HG02885 (cell line): Measurements from ENCODE around the gene ZC3H10.
"Not testable (repeated sequence)": the region's sequence is repeated elsewhere in the genome, so short reads cannot be mapped to it uniquely, and the experiment has no call there.

Experiments used
- ATAC-seq: cut with Tn5 transposase; IDR thresholded peaks from one replicate; pipeline ENCODE4 v1.9.1; 2021; ENCODE audit warnings: mild to moderate bottlenecking; ENCODE audit not compliant: unreplicated experiment, poor library complexity

The ZC3H10 gene

DNA sequence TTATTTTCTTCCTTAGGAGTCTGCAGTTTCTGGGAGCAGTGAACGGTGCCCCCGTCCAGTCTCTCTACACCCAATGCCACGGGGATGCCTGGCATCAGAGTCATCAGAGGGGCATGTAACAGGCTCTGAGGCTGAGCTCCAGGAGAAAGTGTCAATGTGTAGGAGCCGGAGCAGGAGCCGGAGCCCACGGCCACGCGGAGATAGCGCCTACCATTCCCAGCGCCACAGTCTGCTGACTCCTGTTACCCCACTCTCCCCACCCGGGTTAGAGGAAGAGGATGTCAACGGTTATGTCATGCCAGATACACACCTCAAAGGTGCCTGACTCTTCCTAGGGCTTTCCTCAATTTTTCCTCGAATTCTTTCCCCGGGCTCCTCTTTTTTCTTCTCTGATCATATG, 17.0 kb upstream of the ZC3H10 start:
- no peak for ATAC-seq

DNA sequence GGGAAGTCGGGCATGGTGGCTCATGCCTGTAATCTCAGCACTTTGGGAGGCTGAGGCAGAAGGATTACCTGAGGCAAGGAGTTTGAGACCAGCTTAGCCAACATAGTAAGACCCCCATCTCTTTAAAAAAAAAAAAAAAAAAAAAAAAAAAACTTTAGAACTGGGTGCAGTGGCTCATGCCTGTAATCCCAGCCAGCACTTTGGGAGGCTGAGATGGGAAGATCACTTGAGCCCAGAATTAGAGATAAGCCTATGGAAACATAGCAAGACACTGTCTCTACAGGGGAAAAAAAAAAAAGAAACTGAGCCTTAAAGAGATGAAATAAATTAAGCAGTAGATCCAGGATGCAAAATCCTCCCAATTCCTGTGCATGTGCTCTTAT, 15.4 kb upstream of the ZC3H10 start:
- no peak for ATAC-seq

DNA sequence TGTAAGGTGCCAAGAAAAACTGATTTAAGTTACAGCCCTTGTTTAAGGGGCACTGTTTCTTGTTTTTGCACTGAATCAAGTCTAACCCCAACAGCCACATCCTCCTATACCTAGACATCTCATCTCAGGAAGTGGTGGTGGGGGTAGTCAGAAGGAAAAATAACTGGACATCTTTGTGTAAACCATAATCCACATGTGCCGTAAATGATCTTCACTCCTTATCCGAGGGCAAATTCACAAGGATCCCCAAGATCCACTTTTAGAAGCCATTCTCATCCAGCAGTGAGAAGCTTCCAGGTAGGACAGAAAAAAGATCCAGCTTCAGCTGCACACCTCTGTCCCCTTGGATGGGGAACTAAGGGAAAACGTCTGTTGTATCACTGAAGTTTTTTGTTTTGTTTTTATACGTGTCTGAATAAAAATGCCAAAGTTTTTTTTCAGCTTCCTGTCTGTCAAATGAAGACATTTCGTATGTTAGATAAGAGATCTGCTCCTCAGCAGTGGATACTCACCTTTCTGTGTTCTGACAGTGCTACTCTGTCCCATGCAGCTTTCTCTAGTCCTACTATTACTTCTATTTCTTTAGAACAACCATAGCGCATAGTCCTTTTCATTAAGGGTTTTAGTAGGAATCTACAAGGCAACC, 14.9 kb upstream of the ZC3H10 start:
- ATAC-seq, result no peak

DNA sequence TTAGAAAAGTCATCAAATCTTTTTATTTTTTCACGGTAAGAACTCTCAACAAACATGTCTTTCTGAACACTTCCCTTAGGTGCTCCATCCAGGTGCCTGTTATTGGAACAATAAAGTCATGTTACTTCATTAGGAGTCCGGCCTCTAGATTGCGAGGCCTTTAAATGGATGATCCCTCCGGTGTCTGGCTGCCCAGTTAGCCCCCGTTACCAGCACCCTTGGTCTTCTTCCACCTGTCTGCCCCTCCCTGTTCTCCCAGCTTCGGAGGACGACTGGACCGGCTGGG, 14.3 kb upstream of the ZC3H10 start:
- ATAC-seq, result no peak

DNA sequence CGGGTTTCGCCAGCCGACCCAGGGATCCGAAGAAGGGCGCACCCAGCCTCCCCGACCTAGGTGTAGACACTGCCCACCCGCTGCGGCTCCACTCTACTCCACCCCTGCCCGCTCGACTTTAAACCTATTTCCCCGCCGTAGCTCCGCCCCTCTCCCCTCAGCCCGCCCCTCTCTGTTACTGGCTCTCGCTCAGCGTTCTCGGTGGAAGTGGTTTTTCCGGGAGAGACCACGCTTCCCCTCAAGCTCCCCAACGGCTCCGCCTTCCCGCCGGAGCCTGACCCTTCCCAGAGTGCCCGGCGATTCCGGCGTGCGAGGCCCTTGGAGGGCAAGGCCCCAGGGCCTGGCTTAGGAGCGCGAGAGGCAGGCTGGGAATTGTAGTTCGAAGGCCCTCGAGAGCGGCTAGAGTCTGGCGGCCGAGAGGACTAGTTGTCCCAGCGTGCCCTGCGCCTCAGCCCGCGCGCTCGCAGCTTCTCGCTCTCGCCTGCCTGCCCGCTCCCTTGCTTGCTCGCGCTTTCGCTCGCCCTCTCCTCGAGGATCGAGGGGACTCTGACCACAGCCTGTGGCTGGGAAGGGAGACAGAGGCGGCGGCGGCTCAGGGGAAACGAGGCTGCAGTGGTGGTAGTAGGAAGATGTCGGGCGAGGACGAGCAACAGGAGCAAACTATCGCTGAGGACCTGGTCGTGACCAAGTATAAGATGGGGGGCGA, 13.8 kb upstream of the ZC3H10 start, which contains the start of gene PA2G4:
PA2G4 (plus strand) TSS at position 451 of the 706 bp plus-strand sequence; CDS start at position 630, 179 bp downstream.
- peak; percentile 93 for ATAC-seq

DNA sequence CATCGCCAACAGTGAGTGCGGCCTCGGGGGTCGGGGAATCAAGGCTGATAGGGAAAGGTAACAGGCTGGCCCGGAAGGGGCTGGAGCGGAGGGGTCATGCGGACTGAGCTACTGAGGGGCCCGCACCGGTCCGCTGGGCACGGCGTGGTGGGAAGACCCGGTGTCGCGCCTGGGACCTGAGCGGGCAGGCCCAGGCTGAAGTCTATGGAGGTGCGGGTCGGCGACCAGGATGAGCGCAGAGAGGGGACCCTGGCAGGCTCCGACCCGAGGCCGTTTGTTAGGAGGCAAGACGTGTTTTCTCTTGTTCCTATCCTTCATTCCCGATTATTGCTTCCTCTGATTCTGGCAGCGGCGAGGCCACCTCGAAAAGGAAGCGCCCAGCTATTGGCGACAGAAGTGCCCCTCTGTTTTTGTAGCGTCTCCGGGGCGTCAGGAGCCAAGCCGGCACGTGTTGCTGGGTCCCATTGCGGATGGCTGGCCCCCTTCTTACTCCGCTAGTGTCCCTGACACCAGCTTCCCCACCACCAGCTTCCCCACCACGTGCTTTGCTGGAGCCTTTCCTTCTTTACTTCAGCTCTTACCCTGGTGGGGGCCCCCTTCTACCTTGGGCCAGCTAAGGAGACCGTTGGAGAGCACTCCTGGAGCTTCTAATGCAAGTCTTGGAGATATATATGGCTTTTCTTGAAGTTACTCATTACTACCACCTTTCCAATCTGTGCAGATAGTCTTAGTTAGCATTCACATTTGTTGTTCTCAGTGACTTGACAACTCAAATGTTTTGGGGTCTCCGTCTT, 13.1 kb upstream of the ZC3H10 start:
- ATAC-seq, result peak; percentile 22

DNA sequence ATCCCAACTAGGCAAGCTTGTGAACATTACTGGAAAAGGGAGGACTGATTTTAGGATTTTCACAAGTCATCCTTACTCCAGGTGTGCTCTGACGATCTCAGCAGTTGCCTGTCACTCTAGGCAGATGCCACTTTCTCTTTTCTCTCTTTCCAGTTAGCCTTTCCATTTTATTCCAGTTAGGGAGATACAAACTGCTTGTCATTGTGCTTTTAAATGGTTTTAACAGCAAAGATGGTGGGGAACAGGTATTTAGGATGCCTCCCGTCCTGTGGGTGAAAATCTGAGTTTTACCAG, 12.5 kb upstream of the ZC3H10 start:
- no peak for ATAC-seq

DNA sequence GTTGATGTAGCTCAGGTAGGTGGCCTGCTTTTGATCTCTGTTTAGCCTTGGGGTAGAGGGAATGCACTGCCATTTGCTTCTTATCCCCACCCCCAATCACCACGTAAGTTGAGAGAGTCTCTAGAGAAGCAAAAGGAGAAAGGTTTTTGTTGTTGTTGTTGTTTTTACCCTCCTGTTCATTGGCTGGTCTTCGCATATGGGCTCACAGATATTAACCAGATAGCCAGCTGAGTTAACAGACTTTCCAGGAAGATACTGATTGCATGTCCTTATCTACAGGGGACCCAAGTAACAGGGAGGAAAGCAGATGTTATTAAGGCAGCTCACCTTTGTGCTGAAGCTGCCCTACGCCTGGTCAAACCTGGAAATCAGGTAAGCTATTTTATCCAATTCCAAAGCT, 10.8 kb upstream of the ZC3H10 start:
- ATAC-seq, result no peak

DNA sequence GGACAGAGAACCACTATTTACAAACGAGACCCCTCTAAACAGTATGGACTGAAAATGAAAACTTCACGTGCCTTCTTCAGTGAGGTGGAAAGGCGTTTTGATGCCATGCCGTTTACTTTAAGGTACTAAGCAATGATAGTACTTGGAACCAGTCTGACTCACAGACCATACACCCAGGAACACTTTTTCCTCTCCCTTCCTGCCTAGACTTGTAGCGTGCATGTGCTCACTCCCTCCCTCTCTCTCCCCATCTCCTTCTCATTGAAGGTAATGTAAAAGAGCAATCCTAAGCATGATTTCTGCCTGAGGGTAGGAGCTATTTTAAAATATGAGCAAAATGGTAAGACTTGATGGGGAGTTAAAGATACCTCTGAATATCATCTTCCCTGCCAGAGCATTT, 7.5 kb upstream of the ZC3H10 start:
- no peak for ATAC-seq

DNA sequence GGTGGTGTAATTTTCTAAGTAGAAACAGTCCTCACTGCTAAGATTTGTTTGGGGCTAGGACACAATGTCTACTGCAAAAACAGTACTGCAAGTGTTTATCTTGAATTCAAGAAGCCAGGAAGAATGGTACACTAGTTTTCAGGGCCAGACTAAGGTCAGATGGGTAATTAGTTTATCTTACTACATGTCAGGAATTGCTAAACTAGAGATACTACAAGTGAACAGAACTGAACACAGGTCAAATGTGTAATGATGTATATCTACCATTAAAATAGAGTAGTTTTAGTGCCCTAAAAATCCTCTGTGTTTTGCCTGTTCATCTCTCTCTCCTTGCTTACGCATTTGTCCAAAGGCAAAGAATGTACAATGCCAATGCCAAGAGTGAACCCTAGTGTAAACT, 4.0 kb upstream of the ZC3H10 start:
- ATAC-seq, result no peak

DNA sequence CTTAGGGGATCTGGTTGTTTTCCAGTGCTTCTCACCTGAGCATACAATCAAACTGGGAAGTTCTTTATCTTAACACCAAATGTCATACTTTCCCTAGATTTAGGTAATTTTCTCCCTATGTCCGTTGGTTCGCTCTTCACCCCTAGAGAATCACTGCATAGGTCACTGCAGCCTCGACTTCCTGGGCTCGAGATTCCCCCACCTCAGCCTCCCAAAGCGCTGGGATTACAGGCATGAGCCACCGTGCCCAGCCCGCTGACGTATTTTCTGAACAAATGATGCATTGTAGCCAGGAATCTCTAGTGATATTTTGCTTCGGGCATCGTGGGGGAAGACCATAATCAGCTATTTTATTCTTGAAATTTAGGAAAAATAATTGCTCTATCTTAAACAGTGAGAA, 2.7 kb upstream of the ZC3H10 start:
- no peak for ATAC-seq

DNA sequence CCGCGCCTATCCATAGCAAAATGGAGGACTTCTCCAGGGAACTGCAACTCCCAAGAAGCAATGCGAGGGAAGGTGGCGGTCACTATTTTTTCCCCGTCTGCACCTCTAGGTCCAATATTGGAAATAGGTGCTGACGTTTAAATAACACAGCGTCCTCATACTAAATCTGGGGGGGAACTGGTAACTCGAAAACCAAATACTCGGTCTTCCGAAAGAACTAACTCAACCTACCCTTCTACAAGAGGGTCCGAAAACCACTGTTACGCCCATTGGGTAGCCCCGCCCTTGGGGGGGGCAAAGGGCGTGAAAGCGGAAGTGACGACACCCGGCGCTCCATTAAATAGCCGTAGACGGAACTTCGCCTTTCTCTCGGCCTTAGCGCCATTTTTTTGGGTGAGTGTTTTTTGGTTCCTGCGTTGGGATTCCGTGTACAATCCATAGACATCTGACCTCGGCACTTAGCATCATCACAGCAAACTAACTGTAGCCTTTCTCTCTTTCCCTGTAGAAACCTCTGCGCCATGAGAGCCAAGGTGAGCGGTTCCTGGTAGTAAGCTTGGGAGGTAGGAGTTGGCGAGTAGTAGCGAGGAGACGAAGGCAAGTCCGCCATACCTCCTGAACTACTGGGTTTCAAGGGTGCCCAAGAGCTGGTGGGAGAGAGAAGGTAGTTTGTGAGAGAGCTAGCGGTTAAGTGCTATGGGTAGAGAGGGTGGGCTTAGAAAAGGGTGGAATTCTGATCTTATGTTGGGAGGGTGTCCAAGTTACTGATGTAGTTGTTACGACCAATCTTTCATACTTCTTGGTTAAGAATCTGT, 1.6 kb upstream of the ZC3H10 start, which contains the start of gene RPL41:
RPL41 (plus strand) TSS at position 367 of the 815 bp plus-strand sequence.
- peak; percentile 46 for ATAC-seq

DNA sequence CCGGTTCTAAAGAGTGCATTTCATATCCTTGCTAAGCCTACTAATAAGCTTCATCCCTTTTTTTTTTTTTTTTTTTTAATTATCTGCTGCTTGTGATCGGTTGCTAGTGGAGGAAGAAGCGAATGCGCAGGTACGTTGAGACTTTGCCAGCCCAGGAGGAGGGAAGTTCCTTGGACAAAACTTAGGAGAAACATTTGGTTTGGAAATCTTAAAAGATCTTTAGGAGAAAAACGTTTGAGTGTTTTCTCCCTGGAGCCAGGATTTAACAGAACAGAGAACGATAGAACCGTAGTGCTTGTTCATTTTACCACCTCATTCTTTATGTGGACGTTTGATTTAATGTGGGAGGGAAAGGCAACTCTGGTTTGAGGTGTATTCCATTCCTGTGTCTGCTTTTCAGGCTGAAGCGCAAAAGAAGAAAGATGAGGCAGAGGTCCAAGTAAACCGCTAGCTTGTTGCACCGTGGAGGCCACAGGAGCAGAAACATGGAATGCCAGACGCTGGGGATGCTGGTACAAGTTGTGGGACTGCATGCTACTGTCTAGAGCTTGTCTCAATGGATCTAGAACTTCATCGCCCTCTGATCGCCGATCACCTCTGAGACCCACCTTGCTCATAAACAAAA, 872 bp upstream of the ZC3H10 start:
- not testable (repeated sequence) for ATAC-seq

DNA sequence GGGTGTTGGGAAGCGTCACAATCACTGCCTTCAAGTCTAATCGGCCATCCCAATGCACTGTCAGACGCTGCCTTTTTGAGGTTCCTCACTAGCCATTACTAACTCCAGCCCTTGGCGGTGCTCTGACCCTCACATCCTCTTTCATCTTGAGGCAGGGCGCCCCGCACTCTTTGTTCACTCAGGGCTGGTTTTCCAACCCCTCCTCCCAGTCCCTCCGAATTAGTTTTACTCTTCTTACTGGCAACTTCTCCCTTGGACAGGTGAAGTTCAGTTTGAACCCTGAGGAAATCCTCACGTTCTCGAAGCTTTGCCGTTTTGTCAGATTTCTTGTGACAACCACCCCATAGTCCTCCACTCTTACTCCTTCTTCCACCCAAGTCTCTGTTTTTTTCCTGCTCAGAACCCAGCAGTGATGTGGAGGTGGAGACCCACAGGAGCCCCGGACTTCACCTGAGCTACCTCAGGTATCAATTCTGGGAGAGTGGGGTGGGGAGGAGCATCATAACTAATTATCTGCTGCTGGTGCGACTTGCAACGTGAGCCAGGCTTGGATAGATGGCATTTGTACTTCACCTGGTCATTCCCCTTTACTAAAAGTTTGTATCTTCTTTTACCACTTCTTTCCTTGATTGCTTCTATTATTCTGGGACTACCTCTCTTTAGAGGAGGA, 757 bp downstream of the ZC3H10 start:
- ATAC-seq, result no peak

DNA sequence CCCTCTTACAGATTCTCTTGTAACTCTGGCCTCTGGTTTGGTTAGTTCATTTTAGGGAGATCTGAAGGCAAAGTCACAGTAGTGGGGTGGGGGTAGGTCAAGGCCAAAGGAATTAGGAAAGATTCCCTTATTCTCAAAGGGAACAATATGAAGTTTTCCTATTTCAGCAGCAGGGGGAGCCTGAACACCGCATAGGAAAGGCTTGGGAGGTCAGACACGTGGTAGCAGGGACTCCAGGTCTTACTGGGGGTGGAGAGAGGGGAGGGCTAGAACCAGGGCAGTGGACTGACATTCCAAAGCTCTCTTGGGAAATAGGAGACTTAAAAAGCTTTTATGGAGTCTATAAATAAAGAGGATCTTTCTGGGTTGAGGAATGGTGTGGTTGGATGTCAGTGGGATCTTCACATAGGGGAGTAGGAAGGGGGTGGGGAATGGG, 1.3 kb downstream of the ZC3H10 start:
- no peak for ATAC-seq

DNA sequence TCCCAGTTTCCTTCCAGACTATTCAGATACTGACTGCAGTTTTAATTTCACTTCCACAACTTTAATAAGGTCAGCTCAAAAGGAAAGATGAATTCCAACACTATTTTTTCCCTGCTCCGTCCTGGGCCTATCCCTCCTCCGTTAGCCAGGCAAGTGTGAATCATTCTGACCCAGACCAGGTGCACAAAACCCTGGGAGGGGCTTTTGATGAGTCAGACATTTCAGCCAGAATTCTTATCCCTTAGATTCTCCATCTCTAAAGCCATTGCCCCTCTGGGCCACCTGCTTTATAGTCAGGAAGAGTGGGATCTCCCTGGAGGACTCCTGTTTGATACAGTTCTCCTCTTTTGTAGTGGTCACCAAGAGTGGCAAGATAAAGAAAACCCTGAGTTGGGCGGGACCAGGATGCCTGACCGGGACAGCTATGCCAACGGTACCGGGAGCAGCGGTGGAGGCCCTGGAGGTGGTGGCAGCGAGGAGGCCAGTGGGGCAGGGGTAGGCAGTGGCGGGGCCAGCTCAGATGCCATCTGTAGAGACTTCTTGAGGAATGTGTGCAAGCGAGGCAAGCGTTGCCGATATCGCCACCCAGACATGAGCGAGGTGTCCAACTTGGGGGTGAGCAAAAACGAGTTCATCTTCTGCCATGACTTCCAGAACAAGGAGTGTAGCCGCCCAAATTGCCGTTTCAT, 2.2 kb downstream of the ZC3H10 start:
- ATAC-seq, result no peak

DNA sequence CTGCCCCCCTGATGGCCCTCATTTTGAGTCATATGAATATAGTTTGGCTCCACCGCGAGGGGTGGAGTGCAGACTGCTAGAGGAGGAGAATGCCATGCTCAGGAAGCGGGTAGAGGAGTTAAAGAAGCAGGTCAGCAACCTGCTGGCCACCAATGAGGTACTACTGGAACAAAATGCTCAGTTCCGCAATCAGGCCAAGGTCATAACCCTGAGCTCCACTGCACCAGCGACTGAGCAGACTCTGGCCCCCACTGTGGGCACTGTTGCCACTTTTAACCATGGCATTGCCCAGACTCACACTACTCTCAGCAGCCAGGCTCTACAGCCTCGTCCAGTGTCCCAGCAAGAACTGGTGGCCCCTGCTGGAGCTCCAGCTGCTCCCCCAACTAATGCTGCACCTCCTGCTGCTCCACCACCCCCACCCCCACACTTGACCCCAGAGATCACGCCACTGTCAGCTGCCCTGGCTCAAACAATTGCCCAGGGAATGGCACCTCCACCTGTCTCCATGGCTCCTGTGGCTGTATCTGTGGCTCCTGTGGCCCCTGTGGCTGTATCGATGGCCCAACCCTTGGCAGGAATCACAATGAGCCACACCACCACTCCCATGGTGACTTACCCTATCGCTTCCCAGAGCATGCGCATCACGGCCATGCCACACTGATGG, 3.3 kb downstream of the ZC3H10 start:
- ATAC-seq, result no peak

DNA sequence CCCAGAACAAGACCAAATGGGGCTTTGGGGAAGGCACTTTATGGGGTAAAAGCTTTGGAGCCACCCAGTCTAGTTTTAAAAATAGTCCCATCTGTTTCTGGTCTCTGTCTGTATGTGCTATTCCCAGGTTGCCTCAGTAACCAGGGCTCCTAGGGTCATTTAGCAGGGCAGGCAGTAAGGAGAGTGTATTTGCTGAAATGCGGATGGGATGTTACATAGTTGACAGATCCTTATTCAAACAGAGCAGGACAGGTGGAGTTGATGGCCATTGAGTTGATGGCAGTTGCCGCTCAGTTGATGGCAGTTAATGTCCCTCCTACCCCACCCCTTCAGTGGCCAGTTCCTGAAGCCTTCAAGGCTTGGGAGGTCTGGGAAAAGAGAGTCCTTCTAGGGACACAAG, 4.6 kb downstream of the ZC3H10 start:
- no peak for ATAC-seq

DNA sequence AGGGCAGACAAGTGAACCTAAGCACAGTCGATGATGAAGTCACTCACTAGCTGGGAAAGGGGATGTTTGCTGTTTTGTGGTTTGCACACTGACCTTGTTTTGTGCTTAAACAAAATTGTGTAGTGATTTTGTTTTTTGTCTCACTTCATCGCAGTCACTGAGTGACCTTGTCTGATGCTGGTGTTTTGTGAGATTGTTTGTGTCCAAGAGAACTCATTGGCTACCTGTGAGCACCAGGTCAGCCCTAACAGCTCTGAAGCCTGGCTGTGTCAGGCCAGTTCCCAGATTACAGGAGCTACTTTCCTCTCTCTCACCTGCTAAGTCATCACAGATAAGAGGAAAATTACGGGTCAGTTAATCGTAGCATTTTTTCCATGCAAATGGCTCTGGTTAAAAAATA, 6.1 kb downstream of the ZC3H10 start:
- ATAC-seq, result no peak
